HG03103 (cell line): ENCODE measurements around the gene PTPN12.

Experiments used
- ATAC-seq: cut with Tn5 transposase; IDR thresholded peaks from one replicate; pipeline ENCODE4 v1.9.1; 2021; ENCODE audit warnings: low read depth; ENCODE audit not compliant: unreplicated experiment

PTPN12 gene

GRCh38 chr7:77657427-77658224 lies 120.5 kb downstream of the PTPN12 start:
- ATAC-seq, result peak; percentile 58

GRCh38 chr7:77658928-77659327 lies 121.8 kb downstream of the PTPN12 start:
- ATAC-seq, result no peak

- no peak for ATAC-seq
These were observed 124.7 kb downstream of the PTPN12 start for GRCh38 chr7:77661816-77662215.

DNA sequence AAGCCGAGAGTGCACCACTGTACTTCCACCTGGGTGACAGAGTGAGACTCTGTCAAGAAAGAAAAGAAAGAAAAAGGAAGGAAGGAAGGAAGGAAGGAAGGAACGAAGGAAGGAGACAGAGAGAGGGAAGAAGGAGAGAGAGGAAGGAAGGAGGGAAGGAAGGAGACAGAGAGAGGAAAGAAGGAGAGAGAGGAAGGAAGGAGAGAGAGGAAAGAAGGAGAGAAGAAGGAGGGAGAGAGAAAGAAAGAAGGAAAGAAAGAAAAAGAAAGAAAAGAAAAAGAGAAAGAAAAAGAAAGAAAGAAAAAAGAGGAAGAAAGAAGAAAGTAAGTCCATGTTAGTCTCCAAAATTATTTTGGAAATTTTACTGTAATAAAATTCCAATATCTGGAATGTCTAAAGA lies 125.8 kb downstream of the PTPN12 start:
- no peak for ATAC-seq

DNA sequence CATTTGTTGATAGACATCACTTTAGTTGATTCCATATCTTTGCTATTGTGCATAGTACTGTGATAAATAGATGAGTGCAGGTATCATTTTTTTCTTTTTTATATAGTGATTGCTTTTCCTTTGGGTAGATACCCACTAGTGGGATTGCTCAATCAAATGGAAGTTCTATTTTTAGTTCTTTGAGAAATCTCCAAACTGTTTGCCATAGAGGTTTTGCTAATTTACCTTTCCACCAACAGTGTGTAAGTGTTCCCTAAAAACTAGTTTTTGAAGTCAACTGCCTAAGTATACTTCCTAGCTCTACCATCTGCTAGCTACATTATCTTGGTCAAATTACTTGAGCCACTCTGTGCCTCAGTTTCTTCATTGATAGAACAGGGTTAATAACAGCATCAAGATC lies 127.6 kb downstream of the PTPN12 start:
- no peak for ATAC-seq

DNA sequence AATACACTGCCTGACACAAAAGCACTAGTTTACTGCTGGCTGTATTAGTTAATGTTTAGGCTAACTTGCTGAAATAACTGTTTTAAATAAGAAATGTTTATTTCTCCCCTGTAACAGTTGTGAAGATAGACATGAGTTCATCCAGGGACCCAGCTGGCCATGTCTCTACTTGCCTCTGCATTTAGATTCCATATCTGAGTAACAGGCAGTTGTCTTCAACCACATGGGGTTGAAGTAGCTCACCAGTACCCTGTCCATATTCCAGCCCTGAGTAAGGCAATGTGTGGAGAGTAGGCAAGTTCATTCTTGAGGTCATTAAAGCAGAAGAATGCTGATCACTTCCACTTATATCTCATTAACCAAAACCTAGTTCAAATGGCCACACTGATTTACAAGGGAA lies 128.1 kb downstream of the PTPN12 start:
- ATAC-seq, result no peak

GRCh38 chr7:77667459-77668086 lies 130.5 kb downstream of the PTPN12 start:
- no peak for ATAC-seq

- peak; percentile 74 for ATAC-seq
These were observed 137.8 kb downstream of the PTPN12 start for GRCh38 chr7:77674878-77675277.

- no peak for ATAC-seq
These were observed 142.5 kb downstream of the PTPN12 start for GRCh38 chr7:77679608-77680007.

GRCh38 chr7:77680266-77680665 lies 143.2 kb downstream of the PTPN12 start:
- ATAC-seq, result no peak

- ATAC-seq, result no peak
These were observed 146.9 kb downstream of the PTPN12 start for GRCh38 chr7:77684030-77684429.

DNA sequence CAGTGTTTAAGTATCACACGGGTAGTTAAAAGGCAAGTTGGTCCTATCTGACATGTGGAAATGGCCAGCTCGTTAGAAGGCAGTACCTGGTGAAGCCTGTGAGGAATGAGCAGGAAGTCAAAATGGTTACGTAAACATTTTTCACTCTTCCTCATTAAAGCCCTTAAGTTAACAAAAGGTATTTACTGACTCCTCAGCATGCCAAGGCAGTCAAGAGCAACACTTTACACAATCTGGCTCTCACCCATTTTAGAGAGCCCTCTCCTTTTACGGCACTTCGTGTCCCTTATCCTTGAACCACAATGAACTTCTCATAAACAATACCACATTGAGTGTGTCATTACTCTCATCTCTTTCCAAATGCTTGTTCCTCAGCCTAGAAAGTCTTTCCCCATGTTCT lies 148.1 kb downstream of the PTPN12 start:
- no peak for ATAC-seq

- no peak for ATAC-seq
These were observed 150.1 kb downstream of the PTPN12 start for GRCh38 chr7:77687100-77687746.

DNA sequence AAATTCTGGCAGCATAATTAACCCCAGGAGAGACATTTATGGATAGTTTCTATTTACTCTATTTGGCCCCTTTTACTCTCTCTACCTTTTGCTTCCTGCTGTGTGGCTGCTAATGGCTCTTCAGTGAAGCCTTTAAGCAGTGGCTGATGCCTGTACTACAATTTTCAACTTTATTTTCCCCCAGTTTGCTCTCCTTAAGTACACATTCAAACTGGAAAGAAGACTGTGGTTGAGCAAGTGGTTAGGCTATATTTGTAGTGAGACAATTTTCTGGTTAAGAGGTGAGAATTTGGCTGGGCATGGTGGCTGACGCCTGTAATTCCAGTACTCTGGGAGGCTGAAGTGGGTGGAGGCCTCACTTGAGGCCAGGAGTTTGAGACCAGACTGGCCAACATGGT lies 150.7 kb downstream of the PTPN12 start:
- ATAC-seq, result no peak
